Measurements from ENCODE around the gene SYNE1. TPM values are rescaled to one million over a fixed set of nuclear protein-coding genes. Genes with fewer than 3 reads are reported as not detected.

Gene SYNE1
- polyA plus RNA-seq, 2 of the 4 experiments (the other 2 are of a cell fraction) = 10.5 to 28.5 TPM

DNA sequence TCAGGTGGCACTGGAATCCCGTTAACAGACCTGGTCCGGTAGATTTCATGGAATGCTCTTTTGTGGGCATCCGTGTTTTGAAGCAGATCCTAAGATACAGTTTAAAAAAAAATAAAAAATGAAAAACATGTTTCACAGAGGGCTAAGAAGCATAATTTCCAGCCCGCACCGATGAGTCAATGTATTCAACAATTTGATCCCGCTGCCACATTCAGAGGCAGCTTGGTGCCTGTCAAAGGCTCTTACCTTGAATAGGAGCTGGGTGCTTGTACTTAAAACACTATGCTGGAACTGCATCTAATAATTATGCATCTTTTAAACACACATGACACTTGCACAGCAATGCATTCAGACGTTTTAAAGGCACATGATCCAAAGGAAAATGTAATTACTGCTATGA lies 164.8 kb downstream of the SYNE1 start:
- Histone ChIP-seq H3K4me2 (peak overlapping the region; percentile 59), H3K4me3 (no peak overlapping the region), H3K4me1 (0 out of 3 replicates have a peak, but pooled peaks cover 5% of the 10 kb centered on the region), H3K9me3 (no peaks in the 10 kb centered on the region), H3K27ac (no peak overlapping the region)
- POLR2A ChIA-PET = interaction anchor here (1.2 kb wide), 1 partner anchor 92 kb away, joined by 3 read pairs; no protein-coding TSS in a partner anchor
- ATAC-seq (no peak), DNase-seq (ENCODE audit: low read depth in 1 of 2, low spot score in 1 of 2) (no peak), FAIRE-seq (no peak)
- TF ChIP-seq KDM1A (IDR thresholded peaks at IDR 0.05; ENCODE audit: low read depth) = no peak
- TF ChIP-seq ZFP36 (IDR thresholded peaks at IDR 0.05; ENCODE audit: borderline replicate concordance, partially characterized antibody) = no peak
- TF ChIP-seq CEBPB (IDR thresholded peaks at IDR 0.05) = no peak
- no peak for TF ChIP-seq JUN (IDR thresholded peaks at IDR 0.05)
- CTCF ChIA-PET = interaction anchor here (2.0 kb wide), 1 partner anchor 12 kb away, joined by 9 read pairs; no protein-coding TSS in a partner anchor
- 57% methylated on average over 7 of the region's 7 CpGs for WGBS (ENCODE audit: missing lambda C conversion rate)

DNA sequence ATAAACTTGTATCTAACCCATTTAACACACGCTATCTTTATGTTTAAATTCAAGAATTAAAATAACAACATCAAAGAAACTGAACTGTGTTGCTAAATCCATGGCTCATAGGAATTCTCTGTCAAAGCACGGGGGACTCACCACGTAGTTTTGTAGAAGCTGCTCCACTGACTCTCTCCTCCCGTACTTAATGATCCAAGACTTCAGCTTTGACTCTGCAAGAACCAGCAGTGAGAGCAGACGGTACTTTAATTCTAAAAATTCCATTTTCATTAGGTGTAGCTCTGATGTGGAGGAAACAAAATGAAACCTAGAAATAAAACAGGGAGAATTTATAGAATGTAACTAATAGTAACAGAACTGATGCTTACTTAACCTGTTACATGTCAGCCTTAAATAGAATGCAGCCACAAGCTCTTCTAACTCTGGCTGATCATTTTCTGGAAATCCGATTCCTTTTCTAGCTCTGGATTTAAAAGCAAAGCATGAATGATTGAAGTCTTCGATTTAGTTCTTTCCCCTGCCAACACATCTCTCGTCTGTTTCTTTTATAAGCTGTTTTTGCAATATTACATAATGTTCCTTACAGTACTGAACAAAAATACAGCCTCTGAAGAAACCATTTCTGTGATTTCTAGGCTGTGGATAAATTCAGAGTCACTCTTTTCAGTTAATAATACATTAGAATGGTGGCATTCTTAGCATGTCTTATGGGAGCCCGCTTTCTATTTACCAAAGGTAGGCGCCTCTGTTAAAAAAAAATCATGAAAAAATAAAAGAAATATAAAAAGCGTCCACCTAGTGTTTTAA lies 165.5 kb downstream of the SYNE1 start:
- ATAC-seq = peak in 1 of 2 experiments; percentile 63; a peak in 3 of 6 replicates
- ChIA-PET POLR2A (interaction anchor here (1.2 kb wide), 1 partner anchor 92 kb away, joined by 3 read pairs; no protein-coding TSS in a partner anchor), CTCF (no interaction called here)
- H3K9me3 ChIP-seq = no peaks in the 10 kb centered on the region
- H3K27ac ChIP-seq = 0 out of 6 replicates have a peak overlapping the region, but pooled peaks of 1 of the 2 experiments have one; percentile 31
- TF ChIP-seq, protein P1, sequence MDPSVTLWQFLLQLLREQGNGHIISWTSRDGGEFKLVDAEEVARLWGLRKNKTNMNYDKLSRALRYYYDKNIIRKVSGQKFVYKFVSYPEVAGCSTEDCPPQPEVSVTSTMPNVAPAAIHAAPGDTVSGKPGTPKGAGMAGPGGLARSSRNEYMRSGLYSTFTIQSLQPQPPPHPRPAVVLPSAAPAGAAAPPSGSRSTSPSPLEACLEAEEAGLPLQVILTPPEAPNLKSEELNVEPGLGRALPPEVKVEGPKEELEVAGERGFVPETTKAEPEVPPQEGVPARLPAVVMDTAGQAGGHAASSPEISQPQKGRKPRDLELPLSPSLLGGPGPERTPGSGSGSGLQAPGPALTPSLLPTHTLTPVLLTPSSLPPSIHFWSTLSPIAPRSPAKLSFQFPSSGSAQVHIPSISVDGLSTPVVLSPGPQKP (IDR thresholded peaks at IDR 0.05; ENCODE audit: low read depth, low read length) = no peak
- TF ChIP-seq POLR2AphosphoS2 (conservative IDR thresholded peaks at IDR 0.05; ENCODE audit: low read length) = no peak
- no peak for TF ChIP-seq HDAC2 (IDR thresholded peaks at IDR 0.05)
- no peak for TF ChIP-seq RCOR1 (IDR thresholded peaks at IDR 0.05; ENCODE audit: low read depth, low read length)
- no peak for TF ChIP-seq EHMT2 (IDR thresholded peaks at IDR 0.05; ENCODE audit: low read depth)
- no peak for TF ChIP-seq PHF8 (IDR thresholded peaks at IDR 0.05; ENCODE audit: borderline replicate concordance, low read depth)
- no peak for TF ChIP-seq JUNB (IDR thresholded peaks at IDR 0.05)
- TF ChIP-seq ZSCAN20 (CRISPR knock-in tag; IDR thresholded peaks at IDR 0.05) = no peak
- TF ChIP-seq, protein P2, sequence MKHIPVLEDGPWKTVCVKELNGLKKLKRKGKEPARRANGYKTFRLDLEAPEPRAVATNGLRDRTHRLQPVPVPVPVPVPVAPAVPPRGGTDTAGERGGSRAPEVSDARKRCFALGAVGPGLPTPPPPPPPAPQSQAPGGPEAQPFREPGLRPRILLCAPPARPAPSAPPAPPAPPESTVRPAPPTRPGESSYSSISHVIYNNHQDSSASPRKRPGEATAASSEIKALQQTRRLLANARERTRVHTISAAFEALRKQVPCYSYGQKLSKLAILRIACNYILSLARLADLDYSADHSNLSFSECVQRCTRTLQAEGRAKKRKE (CRISPR knock-in tag; IDR thresholded peaks at IDR 0.05; ENCODE audit: low read depth) = no peak
- no peak for TF ChIP-seq SMC3 (IDR thresholded peaks at IDR 0.05)
- TF ChIP-seq CBX2 (IDR thresholded peaks at IDR 0.05; ENCODE audit: borderline replicate concordance, low read depth) = no peak
- TF ChIP-seq, protein P3, sequence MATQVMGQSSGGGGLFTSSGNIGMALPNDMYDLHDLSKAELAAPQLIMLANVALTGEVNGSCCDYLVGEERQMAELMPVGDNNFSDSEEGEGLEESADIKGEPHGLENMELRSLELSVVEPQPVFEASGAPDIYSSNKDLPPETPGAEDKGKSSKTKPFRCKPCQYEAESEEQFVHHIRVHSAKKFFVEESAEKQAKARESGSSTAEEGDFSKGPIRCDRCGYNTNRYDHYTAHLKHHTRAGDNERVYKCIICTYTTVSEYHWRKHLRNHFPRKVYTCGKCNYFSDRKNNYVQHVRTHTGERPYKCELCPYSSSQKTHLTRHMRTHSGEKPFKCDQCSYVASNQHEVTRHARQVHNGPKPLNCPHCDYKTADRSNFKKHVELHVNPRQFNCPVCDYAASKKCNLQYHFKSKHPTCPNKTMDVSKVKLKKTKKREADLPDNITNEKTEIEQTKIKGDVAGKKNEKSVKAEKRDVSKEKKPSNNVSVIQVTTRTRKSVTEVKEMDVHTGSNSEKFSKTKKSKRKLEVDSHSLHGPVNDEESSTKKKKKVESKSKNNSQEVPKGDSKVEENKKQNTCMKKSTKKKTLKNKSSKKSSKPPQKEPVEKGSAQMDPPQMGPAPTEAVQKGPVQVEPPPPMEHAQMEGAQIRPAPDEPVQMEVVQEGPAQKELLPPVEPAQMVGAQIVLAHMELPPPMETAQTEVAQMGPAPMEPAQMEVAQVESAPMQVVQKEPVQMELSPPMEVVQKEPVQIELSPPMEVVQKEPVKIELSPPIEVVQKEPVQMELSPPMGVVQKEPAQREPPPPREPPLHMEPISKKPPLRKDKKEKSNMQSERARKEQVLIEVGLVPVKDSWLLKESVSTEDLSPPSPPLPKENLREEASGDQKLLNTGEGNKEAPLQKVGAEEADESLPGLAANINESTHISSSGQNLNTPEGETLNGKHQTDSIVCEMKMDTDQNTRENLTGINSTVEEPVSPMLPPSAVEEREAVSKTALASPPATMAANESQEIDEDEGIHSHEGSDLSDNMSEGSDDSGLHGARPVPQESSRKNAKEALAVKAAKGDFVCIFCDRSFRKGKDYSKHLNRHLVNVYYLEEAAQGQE (IDR thresholded peaks at IDR 0.05) = no peak
- TF ChIP-seq, protein P4, sequence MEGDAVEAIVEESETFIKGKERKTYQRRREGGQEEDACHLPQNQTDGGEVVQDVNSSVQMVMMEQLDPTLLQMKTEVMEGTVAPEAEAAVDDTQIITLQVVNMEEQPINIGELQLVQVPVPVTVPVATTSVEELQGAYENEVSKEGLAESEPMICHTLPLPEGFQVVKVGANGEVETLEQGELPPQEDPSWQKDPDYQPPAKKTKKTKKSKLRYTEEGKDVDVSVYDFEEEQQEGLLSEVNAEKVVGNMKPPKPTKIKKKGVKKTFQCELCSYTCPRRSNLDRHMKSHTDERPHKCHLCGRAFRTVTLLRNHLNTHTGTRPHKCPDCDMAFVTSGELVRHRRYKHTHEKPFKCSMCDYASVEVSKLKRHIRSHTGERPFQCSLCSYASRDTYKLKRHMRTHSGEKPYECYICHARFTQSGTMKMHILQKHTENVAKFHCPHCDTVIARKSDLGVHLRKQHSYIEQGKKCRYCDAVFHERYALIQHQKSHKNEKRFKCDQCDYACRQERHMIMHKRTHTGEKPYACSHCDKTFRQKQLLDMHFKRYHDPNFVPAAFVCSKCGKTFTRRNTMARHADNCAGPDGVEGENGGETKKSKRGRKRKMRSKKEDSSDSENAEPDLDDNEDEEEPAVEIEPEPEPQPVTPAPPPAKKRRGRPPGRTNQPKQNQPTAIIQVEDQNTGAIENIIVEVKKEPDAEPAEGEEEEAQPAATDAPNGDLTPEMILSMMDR (IDR thresholded peaks at IDR 0.05) = no peak
- TF ChIP-seq, protein P5, sequence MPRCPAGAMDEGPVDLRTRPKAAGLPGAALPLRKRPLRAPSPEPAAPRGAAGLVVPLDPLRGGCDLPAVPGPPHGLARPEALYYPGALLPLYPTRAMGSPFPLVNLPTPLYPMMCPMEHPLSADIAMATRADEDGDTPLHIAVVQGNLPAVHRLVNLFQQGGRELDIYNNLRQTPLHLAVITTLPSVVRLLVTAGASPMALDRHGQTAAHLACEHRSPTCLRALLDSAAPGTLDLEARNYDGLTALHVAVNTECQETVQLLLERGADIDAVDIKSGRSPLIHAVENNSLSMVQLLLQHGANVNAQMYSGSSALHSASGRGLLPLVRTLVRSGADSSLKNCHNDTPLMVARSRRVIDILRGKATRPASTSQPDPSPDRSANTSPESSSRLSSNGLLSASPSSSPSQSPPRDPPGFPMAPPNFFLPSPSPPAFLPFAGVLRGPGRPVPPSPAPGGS (IDR thresholded peaks at IDR 0.05) = no peak
- no peak for TF ChIP-seq NR3C1 (IDR thresholded peaks at IDR 0.05)
- no peak for TF ChIP-seq CHD4 (IDR thresholded peaks at IDR 0.05; ENCODE audit: borderline replicate concordance)
- TF ChIP-seq TP53 (CRISPR knock-in tag; IDR thresholded peaks at IDR 0.05) = no peak
- peak overlapping the region; percentile 59 for H3K4me2 ChIP-seq
- H3K4me3 ChIP-seq = peak overlapping the region; percentile 7; the same call in 1 of the 3 replicates
- 42% methylated on average over 11 of the region's 11 CpGs for WGBS (ENCODE audit: missing lambda C conversion rate)
- 0 out of 3 replicates have a peak, but pooled peaks cover 5% of the 10 kb centered on the region for H3K4me1 ChIP-seq
- DNase-seq (ENCODE audit: low read depth in 1 of 2, low spot score in 1 of 2) = peak in 1 of 2 experiments; percentile 1
- no peak for FAIRE-seq

All from A549 (cell line).